Left colon (tissue), 2 donors: ENCODE measurements around the gene KIF22. TPM values are rescaled to one million over a fixed set of nuclear protein-coding genes. Genes with fewer than 3 reads are reported as not detected.
"Not testable (repeated sequence)": the region's sequence is repeated elsewhere in the genome, so short reads cannot be mapped to it uniquely, and the experiment has no call there.

Experiments used
- ATAC-seq: fragments of 200-7000 bp; cut with Tn5 transposase; one replicate; pipeline ENCODE4 v1.9.1; 2020; ENCODE audit warnings: mild to moderate bottlenecking, moderate library complexity
- DNase-seq, 2 donors: peaks; one replicate each; pipeline ENCODE4 v3.0.0-alpha.2; 2020
- intact Hi-C, 2 donors: fragments of 100-400 bp; cut with DNase I in 1 of 2; cut with micrococcal nuclease in 1 of 2; formaldehyde crosslinking; loops; one replicate each; pipeline versions ENCODE4 v1.11.2 to v1.14.0; 2022; cut with DNase I, micrococcal nuclease
- total RNA-seq, 2 donors: library from RNA; stranded (reverse); fragmentation: NEBNext Ultra II Directional; extraction: Animal tissue kit (Norgen Biotek cat#: 25700); gene quantifications; one replicate each; pipeline ENCODE4 v1.2.1, GENCODE V29; 2021
- donor health status: DM: no; HTN: no; CAD: no.
- donor health status: DM: yes; HTN: yes; CAD: no.

The KIF22 gene
- total RNA-seq, 2 donors from 2014 or later, result 53.0 to 55.2 TPM

DNA sequence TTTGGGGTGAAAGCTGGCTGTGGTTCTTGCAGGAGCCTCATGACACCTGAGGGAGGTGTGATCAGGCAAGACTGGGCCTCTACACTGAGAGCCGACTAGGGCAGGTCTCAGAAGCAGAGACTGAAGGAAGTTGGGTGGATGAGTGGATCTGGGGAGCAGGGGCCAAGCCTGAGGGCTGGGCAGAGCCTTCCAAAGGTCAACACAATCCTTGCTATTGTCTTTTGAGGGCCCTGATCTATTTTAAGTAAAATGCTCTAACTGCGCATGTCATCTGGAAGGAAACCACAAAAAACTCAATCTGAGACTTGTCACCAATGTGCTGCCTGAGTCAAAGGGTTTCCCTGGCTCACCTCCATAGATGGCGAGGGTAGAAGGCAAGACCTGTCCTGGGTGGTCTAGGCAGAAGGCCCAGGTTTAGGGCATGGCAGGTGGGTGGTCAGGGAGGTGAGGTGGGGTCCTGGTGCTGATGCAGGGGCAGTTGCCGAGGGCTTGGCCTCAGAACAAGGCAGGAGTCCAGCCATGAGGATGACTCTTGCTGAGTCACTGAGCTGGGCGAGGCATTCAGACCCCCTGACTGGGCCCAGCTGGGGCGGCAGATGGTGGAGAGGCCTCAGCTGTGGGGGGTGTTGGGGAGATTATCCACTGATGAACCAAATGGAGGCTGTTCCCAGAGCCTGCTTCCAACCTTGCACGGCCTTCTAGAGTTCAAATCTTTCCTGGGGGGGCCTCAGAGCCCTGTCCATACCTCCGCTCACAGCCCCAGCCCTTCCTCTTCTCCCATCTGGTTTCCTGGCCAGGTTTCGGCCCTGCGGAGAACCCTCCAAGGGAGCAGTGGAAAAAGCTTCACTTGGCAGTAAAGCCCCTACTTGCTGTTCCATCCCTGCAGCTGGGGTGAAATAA lies 34.8 kb downstream of the KIF22 start:
- DNase-seq (peak; percentile 55 to 63), ATAC-seq (peak; percentile 33)
- intact Hi-C loops, result no loop called here

DNA sequence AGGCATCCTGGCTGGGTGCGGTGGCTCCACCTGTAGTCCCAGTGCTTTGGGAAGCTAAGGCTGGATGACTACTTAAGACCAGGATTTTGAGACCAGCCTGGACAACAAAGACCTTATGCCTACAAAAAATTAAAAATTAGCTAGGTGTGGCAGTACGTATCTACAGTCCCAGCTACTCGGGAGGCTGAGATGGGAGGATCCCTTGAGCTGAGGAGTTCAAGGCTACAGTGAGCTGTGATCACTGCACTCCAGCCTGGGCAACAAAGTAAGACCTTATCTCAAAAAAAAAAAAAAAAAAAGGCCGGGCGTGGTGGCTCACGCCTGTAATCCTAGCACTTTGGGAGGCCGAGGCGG lies 35.8 kb downstream of the KIF22 start:
- intact Hi-C loops, result no loop called here
- DNase-seq, result no peak
- ATAC-seq, result peak; percentile 5

DNA sequence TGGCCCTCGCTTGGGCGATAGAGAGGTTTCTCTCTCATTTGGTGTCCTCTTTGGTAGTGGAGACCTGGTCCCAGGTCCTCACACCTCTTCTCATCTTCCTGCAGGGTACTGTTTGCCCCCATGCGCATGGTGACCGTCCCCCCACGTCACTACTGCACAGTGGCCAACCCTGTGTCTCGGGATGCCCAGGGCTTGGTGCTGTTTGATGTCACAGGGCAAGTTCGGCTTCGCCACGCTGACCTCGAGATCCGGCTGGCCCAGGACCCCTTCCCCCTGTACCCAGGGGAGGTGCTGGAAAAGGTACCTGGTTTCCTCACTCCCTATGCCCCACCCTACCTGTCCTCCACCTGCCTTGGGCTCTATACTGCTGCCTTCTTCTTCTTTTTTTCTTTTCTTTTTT lies 40.2 kb downstream of the KIF22 start:
- DNase-seq (no peak), ATAC-seq (no peak)
- intact Hi-C loops, result no loop called here

DNA sequence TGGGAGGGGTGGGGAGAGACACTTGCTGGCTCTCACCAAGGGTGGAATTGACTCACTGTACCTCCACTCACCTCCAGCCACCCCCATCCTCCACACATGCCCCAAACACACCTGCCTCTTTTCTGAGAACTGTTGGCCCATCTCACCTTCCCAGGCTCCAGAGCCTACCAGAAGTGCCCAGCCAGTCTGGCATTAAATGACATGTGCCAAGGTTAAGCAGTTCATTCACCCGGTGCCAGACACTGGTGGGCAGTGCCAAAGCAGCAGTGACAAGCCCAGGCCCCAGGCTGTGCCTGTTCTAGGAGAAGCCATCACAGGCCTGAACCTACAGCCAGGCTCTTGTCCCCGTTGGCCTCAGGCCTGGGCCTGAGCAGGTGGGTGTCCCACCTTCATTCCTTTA lies 40.9 kb downstream of the KIF22 start:
- intact Hi-C loops, result no loop called here
- DNase-seq (no peak), ATAC-seq (no peak)

- ATAC-seq, DNase-seq, intact Hi-C loops: not testable (repeated sequence)
These were observed 42.7 kb downstream of the KIF22 start for GRCh38 chr16:29833219-29833618.

DNA sequence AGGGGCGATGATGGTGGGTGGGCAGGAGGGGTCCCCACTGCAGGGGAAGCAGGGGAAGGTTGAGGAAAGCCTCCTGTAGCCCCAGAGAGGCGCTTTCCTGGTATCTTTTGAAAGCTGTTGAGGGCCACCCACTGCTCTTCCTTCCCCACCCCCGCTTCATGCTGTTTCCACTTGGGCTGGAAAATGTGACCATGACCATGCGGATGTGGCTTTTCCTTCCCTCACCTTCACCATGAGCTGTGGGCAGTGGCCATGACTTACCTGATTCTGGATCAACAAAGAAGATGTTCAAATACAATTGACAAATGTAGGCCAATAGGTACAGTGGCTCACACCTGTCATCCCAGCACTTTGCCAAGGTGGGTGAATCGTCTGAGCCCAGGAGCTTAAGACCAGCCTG lies 43.5 kb downstream of the KIF22 start:
- ATAC-seq (no peak), DNase-seq (no peak)
- intact Hi-C loops, result no loop called here

DNA sequence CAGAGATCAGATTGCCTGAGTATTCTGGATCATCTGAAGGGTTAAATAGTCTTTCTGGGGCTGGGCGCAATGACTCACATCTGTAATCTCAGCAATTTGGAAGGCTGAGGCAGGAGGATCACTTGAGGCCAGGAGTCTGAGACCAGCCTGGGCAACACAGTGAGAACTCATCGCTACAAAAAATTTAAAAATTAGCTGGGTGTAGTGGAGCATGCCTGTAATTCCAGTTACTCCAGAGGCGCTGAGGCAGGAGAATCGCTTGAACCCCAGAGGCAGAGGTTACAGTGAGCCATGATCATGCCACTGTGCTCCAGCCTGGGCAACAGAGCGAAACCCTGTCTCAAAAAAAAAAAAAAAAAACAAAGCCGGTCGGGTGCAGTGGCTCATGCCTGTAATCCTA lies 45.4 kb downstream of the KIF22 start:
- no peak for ATAC-seq
- intact Hi-C loops, result no loop called here
- DNase-seq, result no peak

- DNase-seq (no peak), ATAC-seq (no peak)
- intact Hi-C loops, result no loop called here
These were observed 46.1 kb downstream of the KIF22 start for GRCh38 chr16:29836623-29837022.

GRCh38 chr16:29837841-29838240 lies 47.3 kb downstream of the KIF22 start:
- DNase-seq (no peak), ATAC-seq (no peak)
- intact Hi-C loops, result no loop called here

- ATAC-seq (no peak), DNase-seq (no peak)
- intact Hi-C loops, result loop anchor here in 1 of 2 donors (10.0 kb wide), 1 partner anchor 135 kb away; no protein-coding TSS in a partner anchor
These were observed 49.3 kb downstream of the KIF22 start for GRCh38 chr16:29839822-29840221.

DNA sequence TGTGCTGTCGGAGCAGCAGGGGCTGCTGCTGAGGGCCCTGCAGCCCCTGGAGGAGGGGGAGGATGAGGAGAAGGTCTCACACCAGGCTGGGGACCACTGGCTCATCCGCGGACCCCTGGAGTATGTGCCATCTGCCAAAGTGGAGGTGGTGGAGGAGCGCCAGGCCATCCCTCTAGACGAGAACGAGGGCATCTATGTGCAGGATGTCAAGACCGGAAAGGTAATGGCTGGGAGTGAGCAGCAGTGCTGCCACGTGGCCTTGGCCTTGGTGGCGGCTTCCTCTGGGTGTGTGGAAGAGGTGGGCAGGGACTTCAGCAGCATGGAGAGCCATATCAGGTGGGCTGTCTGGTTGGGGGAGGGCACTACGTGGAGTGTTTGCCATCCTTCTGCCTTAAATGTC lies 49.7 kb downstream of the KIF22 start:
- intact Hi-C loops, result loop anchor here in 1 of 2 donors (10.0 kb wide), 1 partner anchor 135 kb away; no protein-coding TSS in a partner anchor
- no peak for ATAC-seq

DNA sequence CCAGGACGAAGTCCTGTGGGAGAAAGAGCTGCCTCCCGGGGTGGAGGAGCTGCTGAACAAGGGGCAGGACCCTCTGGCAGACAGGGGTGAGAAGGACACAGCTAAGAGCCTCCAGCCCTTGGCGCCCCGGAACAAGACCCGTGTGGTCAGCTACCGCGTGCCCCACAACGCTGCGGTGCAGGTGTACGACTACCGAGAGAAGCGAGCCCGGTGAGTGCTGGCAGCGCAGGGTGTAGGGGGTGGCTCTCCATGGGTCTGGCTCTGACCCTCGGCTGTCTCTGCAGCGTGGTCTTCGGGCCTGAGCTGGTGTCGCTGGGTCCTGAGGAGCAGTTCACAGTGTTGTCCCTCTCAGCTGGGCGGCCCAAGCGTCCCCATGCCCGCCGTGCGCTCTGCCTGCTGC lies 51.1 kb downstream of the KIF22 start:
- intact Hi-C loops, result loop anchor here in 1 of 2 donors (10.0 kb wide), 1 partner anchor 137 kb away; no protein-coding TSS in a partner anchor
- no peak for DNase-seq
- ATAC-seq, result peak; percentile 14

More for the DNA sequence above, 49.7 kb downstream of the KIF22 start:
- DNase-seq, result no peak

- ATAC-seq, result no peak
- intact Hi-C loops, result loop anchor here in 1 of 2 donors (10.0 kb wide), 1 partner anchor 138 kb away; no protein-coding TSS in a partner anchor
- DNase-seq, result no peak
These were observed 52.3 kb downstream of the KIF22 start for GRCh38 chr16:29842732-29843346.

GRCh38 chr16:29843931-29844330 lies 53.4 kb downstream of the KIF22 start:
- intact Hi-C loops, result loop anchor here in 1 of 2 donors (10.0 kb wide), 1 partner anchor 139 kb away; no protein-coding TSS in a partner anchor
- DNase-seq (no peak), ATAC-seq (no peak)

DNA sequence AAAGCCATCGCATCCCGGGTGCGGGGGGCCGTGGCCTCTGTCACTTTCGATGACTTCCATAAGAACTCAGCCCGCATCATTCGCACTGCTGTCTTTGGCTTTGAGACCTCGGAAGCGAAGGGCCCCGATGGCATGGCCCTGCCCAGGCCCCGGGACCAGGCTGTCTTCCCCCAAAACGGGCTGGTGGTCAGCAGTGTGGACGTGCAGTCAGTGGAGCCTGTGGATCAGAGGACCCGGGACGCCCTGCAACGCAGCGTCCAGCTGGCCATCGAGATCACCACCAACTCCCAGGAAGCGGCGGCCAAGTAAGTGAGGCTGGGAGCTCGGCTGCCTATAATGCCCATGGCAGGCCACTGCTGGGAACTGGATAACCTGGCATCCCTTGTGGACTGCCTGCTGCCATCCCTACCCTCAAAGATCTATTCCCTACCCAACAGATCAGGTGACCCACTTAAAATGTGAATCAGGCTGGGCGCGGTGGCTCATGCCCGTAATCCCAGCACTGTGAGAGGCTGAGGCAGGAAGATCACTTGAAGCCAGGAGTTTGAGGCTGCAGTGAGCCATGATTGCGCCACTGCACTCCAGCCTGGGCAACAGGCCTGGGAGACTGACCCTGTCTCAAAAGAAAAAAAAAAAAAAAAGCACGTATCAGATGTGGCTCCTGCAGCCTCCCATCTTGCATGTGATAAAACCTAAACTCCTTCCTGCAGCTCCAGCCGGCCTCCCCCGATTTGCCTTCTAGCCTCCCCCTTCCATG lies 54.2 kb downstream of the KIF22 start:
- DNase-seq (no peak), ATAC-seq (no peak)
- intact Hi-C loops, result loop anchor here in 1 of 2 donors (10.0 kb wide), 1 partner anchor 140 kb away; no protein-coding TSS in a partner anchor

GRCh38 chr16:29845656-29846055 lies 55.1 kb downstream of the KIF22 start:
- intact Hi-C loops, result loop anchor here in 1 of 2 donors (10.0 kb wide), 1 partner anchor 141 kb away; no protein-coding TSS in a partner anchor
- ATAC-seq, result no peak
- no peak for DNase-seq

GRCh38 chr16:29848420-29849297 lies 58.1 kb downstream of the KIF22 start:
- DNase-seq (peak; percentile 72 to 85), ATAC-seq (peak; percentile 84)
- intact Hi-C loops, result loop anchor here in 1 of 2 donors (10.0 kb wide), 1 partner anchor 144 kb away; no protein-coding TSS in a partner anchor

DNA sequence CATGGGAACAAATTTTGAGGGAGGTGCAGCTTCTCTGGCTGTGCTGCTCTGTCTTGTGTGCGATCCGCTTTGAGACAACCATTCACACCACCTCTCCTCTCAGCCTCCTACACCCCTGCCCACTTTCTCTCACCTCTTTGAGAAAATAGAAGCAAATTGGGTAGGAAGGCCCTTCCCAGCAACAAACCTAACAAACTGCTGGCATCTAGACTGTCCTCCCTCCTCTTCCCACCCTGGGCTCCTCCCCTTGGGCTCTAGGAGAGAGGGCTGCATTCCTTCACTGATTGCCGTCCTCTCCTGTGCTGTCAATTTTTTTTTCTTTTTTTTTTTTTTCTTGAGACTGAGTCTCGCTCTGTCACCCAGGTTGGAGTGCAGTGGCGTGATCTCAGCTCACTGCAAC lies 59.0 kb downstream of the KIF22 start:
- intact Hi-C loops, result loop anchor here in 1 of 2 donors (10.0 kb wide), 1 partner anchor 145 kb away; no protein-coding TSS in a partner anchor

More for the DNA sequence above, 59.0 kb downstream of the KIF22 start:
- ATAC-seq (no peak), DNase-seq (no peak)
